Measurements from ENCODE around the gene CSMD2.

CSMD2 gene

GRCh38 chr1:33841494-33841893, 323.5 kb downstream of the CSMD2 start:
- TF ChIP-seq POLR2AphosphoS5 (IDR thresholded peaks at IDR 0.05; ENCODE audit: low read depth, low read length) (no peak), TAF1 (IDR thresholded peaks at IDR 0.05; ENCODE audit: borderline replicate concordance, insufficient read depth, low read length) (no peak), FOXP2 (optimal IDR thresholded peaks at IDR 0.05; ENCODE audit: borderline replicate concordance, extremely low read depth, extremely low read length, insufficient read depth) (no peak), REST (IDR thresholded peaks at IDR 0.05; ENCODE audit: insufficient read depth in 1 of 2, low read depth in 2 of 2, low read length in 2 of 2) (no peak), SIN3A (IDR thresholded peaks at IDR 0.05; ENCODE audit: borderline replicate concordance, insufficient read depth, low read length) (no peak)

GRCh38 chr1:33837635-33838034, 327.4 kb downstream of the CSMD2 start:
- TF ChIP-seq FOXP2 (optimal IDR thresholded peaks at IDR 0.05; ENCODE audit: borderline replicate concordance, extremely low read depth, extremely low read length, insufficient read depth) = no peak

GRCh38 chr1:33836911-33837310, 328.1 kb downstream of the CSMD2 start:
- TF ChIP-seq TAF1 (IDR thresholded peaks at IDR 0.05; ENCODE audit: borderline replicate concordance, insufficient read depth, low read length) = no peak
- TF ChIP-seq SIN3A (IDR thresholded peaks at IDR 0.05; ENCODE audit: borderline replicate concordance, insufficient read depth, low read length) = no peak
- no peak for TF ChIP-seq REST (IDR thresholded peaks at IDR 0.05; ENCODE audit: insufficient read depth in 1 of 2, low read depth in 2 of 2, low read length in 2 of 2)
- no peak for TF ChIP-seq FOXP2 (optimal IDR thresholded peaks at IDR 0.05; ENCODE audit: borderline replicate concordance, extremely low read depth, extremely low read length, insufficient read depth)
- TF ChIP-seq POLR2AphosphoS5 (IDR thresholded peaks at IDR 0.05; ENCODE audit: low read depth, low read length) = no peak

- TF ChIP-seq SIN3A (IDR thresholded peaks at IDR 0.05; ENCODE audit: borderline replicate concordance, insufficient read depth, low read length) (no peak), FOXP2 (optimal IDR thresholded peaks at IDR 0.05; ENCODE audit: borderline replicate concordance, extremely low read depth, extremely low read length, insufficient read depth) (no peak), TAF1 (IDR thresholded peaks at IDR 0.05; ENCODE audit: borderline replicate concordance, insufficient read depth, low read length) (no peak), REST (IDR thresholded peaks at IDR 0.05; ENCODE audit: insufficient read depth in 1 of 2, low read depth in 2 of 2, low read length in 2 of 2) (no peak), POLR2AphosphoS5 (IDR thresholded peaks at IDR 0.05; ENCODE audit: low read depth, low read length) (no peak)
Measured at GRCh38 chr1:33828654-33829053, 336.4 kb downstream of the CSMD2 start.

GRCh38 chr1:33828059-33828458, 337.0 kb downstream of the CSMD2 start:
- no peak for TF ChIP-seq SIN3A (IDR thresholded peaks at IDR 0.05; ENCODE audit: borderline replicate concordance, insufficient read depth, low read length)
- TF ChIP-seq FOXP2 (optimal IDR thresholded peaks at IDR 0.05; ENCODE audit: borderline replicate concordance, extremely low read depth, extremely low read length, insufficient read depth) = no peak

- TF ChIP-seq FOXP2 (optimal IDR thresholded peaks at IDR 0.05; ENCODE audit: borderline replicate concordance, extremely low read depth, extremely low read length, insufficient read depth) (no peak), REST (IDR thresholded peaks at IDR 0.05; ENCODE audit: insufficient read depth in 1 of 2, low read depth in 2 of 2, low read length in 2 of 2) (no peak), TAF1 (IDR thresholded peaks at IDR 0.05; ENCODE audit: borderline replicate concordance, insufficient read depth, low read length) (no peak), SIN3A (IDR thresholded peaks at IDR 0.05; ENCODE audit: borderline replicate concordance, insufficient read depth, low read length) (no peak), POLR2AphosphoS5 (IDR thresholded peaks at IDR 0.05; ENCODE audit: low read depth, low read length) (no peak)
Measured at GRCh38 chr1:33826711-33827110, 338.3 kb downstream of the CSMD2 start.

Measured in PFSK-1 (cell line).